SKM-1 (cell line): ENCODE measurements around the gene DNMBP.
"Not testable (repeated sequence)": the region's sequence is repeated elsewhere in the genome, so short reads cannot be mapped to it uniquely, and the experiment has no call there.

Source experiments
- DNase-seq: peaks from one replicate; lab custom pipeline; 2025; ENCODE audit not compliant: unreplicated experiment; lab: John Stamatoyannopoulos, UW

Gene DNMBP

DNA sequence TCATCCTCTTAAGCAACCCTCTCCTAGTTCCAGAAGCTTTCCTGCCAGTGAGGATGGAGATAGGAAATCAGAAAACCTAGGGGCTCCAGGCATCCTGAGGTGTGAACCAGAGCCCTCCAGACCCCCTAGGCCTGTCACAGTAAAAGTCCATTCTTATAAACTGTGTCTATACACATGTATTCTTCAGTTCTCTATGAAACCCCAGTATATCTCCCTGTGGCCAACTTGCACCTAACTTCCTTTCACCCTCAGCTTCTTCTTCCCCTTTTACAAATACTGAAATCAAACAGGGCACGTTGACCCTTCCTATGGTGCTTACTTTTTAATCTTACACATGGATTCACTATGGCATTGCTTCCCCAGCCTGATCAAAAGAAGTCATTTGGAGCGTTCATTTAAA, 168.9 kb downstream of the DNMBP start:
- DNase-seq = not testable (repeated sequence)

DNA sequence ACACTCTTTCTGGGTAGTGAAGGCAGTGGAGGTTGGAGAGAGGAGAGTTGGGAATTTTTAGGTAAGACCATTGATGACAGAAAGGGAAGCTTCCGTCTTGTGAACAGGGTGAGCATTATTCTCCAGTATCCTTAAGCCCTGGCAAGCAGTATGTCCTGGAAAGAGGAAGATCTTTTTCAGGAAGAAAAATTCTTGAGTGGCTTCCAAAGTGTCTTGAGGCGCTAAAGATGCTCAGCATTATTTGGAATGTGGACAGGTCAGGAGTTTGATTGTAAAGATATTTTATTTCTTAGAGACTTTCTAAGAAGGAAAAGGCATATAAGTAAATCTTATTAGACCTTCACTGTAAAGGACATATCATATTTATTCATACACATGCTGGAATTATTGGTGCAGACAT, 173.0 kb downstream of the DNMBP start:
- DNase-seq = no peak

- no peak for DNase-seq
These were observed 173.8 kb downstream of the DNMBP start for GRCh38 chr10:99835947-99836346.

DNA sequence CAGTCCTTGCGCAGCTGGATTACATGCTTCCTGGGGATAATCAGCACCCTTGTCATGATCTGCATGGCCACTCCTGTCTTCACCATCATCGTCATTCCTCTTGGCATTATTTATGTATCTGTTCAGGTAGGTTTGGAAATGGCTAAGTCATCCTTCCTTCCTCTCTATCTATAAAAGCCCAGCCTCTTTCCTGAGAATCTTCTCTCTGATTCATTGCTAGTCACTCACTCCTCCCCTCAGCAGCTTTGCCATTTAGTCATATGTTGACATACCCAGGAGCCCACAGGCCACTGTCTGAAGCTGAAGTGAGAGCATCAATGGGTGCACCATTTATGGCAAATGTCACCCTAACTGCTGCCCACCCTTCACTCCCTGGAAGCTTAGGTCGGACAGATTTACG, 175.3 kb downstream of the DNMBP start:
- DNase-seq = no peak

GRCh38 chr10:99832439-99832838, 177.3 kb downstream of the DNMBP start:
- no peak for DNase-seq

DNA sequence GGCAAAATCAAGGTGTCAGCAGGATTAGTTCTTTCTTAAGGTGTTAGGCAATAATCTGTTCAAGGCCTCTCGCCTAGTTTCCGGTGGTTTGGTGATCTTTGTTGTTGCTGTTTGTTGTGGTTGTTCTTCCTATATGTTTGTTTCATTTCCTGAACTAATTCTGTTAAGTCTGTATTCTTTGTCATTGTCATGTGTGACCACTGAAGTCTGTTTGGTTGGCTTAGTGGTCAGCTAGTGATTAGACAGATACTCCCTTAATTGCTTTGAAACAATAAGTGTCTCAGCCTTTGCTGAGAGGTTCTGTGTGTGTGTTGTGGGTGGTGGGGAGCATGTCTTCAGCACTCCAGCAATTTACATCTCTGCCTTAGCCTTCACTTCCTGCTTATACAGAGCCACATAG, 181.3 kb downstream of the DNMBP start:
- no peak for DNase-seq

DNA sequence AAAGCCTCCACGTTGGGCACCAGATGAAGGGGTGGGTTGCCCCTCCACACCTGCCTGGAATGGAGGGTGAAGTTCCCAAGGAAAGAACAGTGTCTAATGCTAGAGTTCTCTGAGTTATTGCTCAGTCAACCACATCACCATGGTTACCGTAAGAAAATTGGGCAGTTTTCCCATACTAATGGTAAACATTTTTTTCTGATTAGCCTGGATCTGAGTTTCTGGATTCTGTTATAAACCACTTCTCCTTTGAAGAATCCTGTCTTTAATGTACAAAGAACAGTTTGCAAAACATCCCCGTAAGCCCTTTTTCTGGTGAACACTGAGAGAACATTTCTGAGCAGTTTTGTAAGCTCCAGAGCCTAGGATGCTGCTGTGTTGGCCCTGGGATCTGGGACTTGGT, 181.8 kb downstream of the DNMBP start:
- no peak for DNase-seq
